Measurements from ENCODE around the gene ANKS6. TPM values are rescaled to one million over a fixed set of nuclear protein-coding genes. Genes with fewer than 3 reads are reported as not detected.

Gene ANKS6
- polyA plus RNA-seq, 4 donors, result 24.1 to 33.2 (median 29.1) TPM

Other genes with a start within 250 kb of the ANKS6 start
- gene GABBR2, start 87.6 kb downstream of the ANKS6 start, polyA plus RNA-seq (ENCODE audit: insufficient read length in 4 of 4), result 1 to 10 TPM; 4.5 to 5.6 (median 5.3) TPM
- 10 to 100 TPM in 1 of 4 donors, 1 to 10 TPM in 3; 7.7 to 11.2 (median 8.9) TPM for gene GALNT12, start 11.1 kb upstream of the ANKS6 start, polyA plus RNA-seq (ENCODE audit: insufficient read length in 4 of 4)
- 10 to 100 TPM; 26.8 to 37.9 (median 30.4) TPM for gene COL15A1, start 147.4 kb upstream of the ANKS6 start, polyA plus RNA-seq (ENCODE audit: insufficient read length in 4 of 4)

Measured in left renal cortex interstitium (tissue), 4 donors.